HG03432 (cell line): ENCODE measurements around the gene RCAN2.

Experiments used
- ATAC-seq: cut with Tn5 transposase; IDR thresholded peaks from one replicate; pipeline ENCODE4 v1.9.1; 2021; ENCODE audit warnings: mild to moderate bottlenecking, moderate library complexity; ENCODE audit not compliant: unreplicated experiment

RCAN2 gene

GRCh38 chr6:46221222-46221793, 269.9 kb downstream of the RCAN2 start:
- ATAC-seq, result peak; percentile 56

GRCh38 chr6:46220352-46221221, 270.7 kb downstream of the RCAN2 start:
- ATAC-seq, result peak; percentile 68

GRCh38 chr6:46219661-46220060, 271.6 kb downstream of the RCAN2 start:
- ATAC-seq, result no peak

GRCh38 chr6:46218457-46218856, 272.8 kb downstream of the RCAN2 start:
- no peak for ATAC-seq

GRCh38 chr6:46217671-46218131, 273.5 kb downstream of the RCAN2 start:
- peak; percentile 70 for ATAC-seq

GRCh38 chr6:46216879-46217278, 274.4 kb downstream of the RCAN2 start:
- ATAC-seq, result no peak

GRCh38 chr6:46215777-46216176, 275.5 kb downstream of the RCAN2 start:
- ATAC-seq, result no peak

GRCh38 chr6:46215213-46215612, 276.0 kb downstream of the RCAN2 start:
- no peak for ATAC-seq

GRCh38 chr6:46211917-46212316, 279.3 kb downstream of the RCAN2 start:
- no peak for ATAC-seq

GRCh38 chr6:46210294-46210693, 281.0 kb downstream of the RCAN2 start:
- ATAC-seq, result no peak

GRCh38 chr6:46208303-46208702, 282.9 kb downstream of the RCAN2 start:
- no peak for ATAC-seq

GRCh38 chr6:46207174-46207573, 284.1 kb downstream of the RCAN2 start:
- ATAC-seq, result no peak

GRCh38 chr6:46204880-46205650, 286.2 kb downstream of the RCAN2 start:
- no peak for ATAC-seq

- no peak for ATAC-seq
These were observed 287.7 kb downstream of the RCAN2 start for GRCh38 chr6:46203391-46204177.

GRCh38 chr6:46201702-46202101, 289.5 kb downstream of the RCAN2 start:
- ATAC-seq, result no peak

- no peak for ATAC-seq
These were observed 291.9 kb downstream of the RCAN2 start for GRCh38 chr6:46199387-46199786.

GRCh38 chr6:46191961-46192360, 299.3 kb downstream of the RCAN2 start:
- no peak for ATAC-seq

GRCh38 chr6:46190889-46191288, 300.4 kb downstream of the RCAN2 start:
- ATAC-seq, result no peak

GRCh38 chr6:46189726-46190125, 301.5 kb downstream of the RCAN2 start:
- no peak for ATAC-seq

- no peak for ATAC-seq
These were observed 304.7 kb downstream of the RCAN2 start for GRCh38 chr6:46186583-46186982.

GRCh38 chr6:46184114-46184513, 307.1 kb downstream of the RCAN2 start:
- ATAC-seq, result no peak
